ENCODE measurements around the gene EEIG1. TPM values are rescaled to one million over a fixed set of nuclear protein-coding genes. Genes with fewer than 3 reads are reported as not detected.

The EEIG1 gene
- total and polyA plus RNA-seq, 9 of the 15 experiments (the other 6 are each of a cell fraction or from before 2014, with no cell fraction given), result 0.17 to 16.7 (median 3.6) TPM

DNA sequence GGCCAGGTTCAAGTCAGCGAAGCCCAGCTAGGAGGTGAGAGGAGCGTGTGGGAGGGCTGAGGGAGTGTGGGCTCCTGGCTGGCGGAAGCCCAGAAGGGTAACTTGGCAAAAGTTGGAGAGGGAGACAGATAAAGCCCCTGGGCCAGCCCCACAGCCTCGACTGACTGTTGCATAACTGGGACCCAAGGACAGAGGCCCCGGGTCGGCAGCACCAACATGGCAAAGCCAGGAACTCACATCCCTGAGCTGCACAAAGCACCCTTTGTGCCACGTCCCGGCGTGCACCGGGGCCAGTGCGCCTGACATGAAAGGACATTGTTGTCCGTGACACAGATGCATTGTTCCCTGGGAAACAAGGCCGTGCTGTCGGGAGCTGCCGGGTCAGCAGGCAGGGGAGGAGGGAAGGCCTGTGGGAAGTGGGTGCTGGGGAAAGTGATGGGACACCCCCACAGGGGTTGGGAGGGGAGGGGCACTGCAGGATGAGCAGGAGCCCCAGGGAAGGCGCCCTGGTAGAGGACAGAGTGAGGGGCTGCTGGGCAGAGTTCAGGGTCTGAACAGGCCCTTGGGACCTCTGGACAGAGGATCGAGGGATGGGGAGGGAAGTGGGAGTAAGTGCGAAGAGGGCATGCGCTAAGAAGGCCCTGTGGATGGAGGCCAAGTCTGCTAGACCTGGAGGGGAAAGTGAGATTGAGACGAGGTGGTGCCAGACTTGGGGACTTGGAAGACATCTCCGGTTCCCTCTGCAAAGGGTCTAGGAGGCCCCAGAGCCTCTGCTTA lies 30.1 kb downstream of the EEIG1 start:
- Histone ChIP-seq H4K20me1 (replicated peaks; ENCODE audit: control insufficient read depth, insufficient read depth, low read length) (peaks cover 10% of the 10 kb centered on the region; the same call in 1 of the 2 replicates), H3K9ac (ENCODE audit: insufficient read depth in 1 of 2, low read depth in 2 of 2, low read length in 2 of 2) (peak overlapping the region in 1 of 2 experiments; percentile 68; a peak in 2 of 4 replicates), H3K4me3 (no peak overlapping the region), H2AFZ (ENCODE audit: low read depth, low read length) (no peak overlapping the region), H3K9me3 (replicated peaks; ENCODE audit: control insufficient read depth, insufficient read depth, low read depth, low read length) (no peaks in the 10 kb centered on the region), H3K79me2 (ENCODE audit: control insufficient read depth, insufficient read depth, low read length) (peaks cover 22% of the 10 kb centered on the region; the same call in 2 of the 3 replicates), H3K27ac (ENCODE audit: extremely low read depth, low read depth, low read length) (no peak overlapping the region), H3K9me1 (ENCODE audit: control insufficient read depth, insufficient read depth, low read length) (no peaks in the 10 kb centered on the region), H3K4me2 (ENCODE audit: insufficient read depth, low read length) (no peak overlapping the region), H3K4me1 (replicated peaks in 1 of 2; ENCODE audit: control insufficient read depth in 2 of 2, insufficient read depth in 2 of 2, low read length in 2 of 2) (peaks cover 18 to 55% of the 10 kb centered on the region in 2 experiments), H3K27me3 (ENCODE audit: control insufficient read depth in 2 of 2, insufficient read depth in 2 of 2, low read length in 2 of 2) (no peaks in the 10 kb centered on the region), H3K36me3 (ENCODE audit: control insufficient read depth, insufficient read depth, low read length) (no peaks in the 10 kb centered on the region; the same call in 2 of the 3 replicates)
- BruUV-seq (replicated peaks), result no TSS peak
- POLR2A ChIA-PET, result interaction anchor here (0.5 to 0.6 kb wide), 4 partner anchors 10 to 890 kb away, joined by 3 to 4 read pairs (median 4); no protein-coding TSS in a partner anchor
- ATAC-seq (no peak), FAIRE-seq (no peak), DNase-seq (ENCODE audit: extremely low read depth in 1 of 4, low spot score in 3 of 4) (no peak)
- in situ Hi-C loops (cut with MboI) (no loop called here), intact Hi-C loops (cut with micrococcal nuclease) (no loop called here)
- whole genome bisulfite sequencing (ENCODE audit: insufficient coverage, low coverage, missing lambda C conversion rate), result 77% methylated on average over 20 of the region's 21 CpGs
- CTCF ChIA-PET (ENCODE audit: low intra/inter-chr PET ratio), result no interaction called here
- no peak for TF ChIP-seq NR2C1 (IDR thresholded peaks at IDR 0.05)
- no peak for TF ChIP-seq NR2C1 (tag; IDR thresholded peaks at IDR 0.05)
- TF ChIP-seq POLR2G (IDR thresholded peaks at IDR 0.05; ENCODE audit: low read depth, low read length), result peak; percentile 22; the same call in 1 of the 2 replicates

All from K562 (cell line).